HepG2 (cell line): ENCODE results near the gene LIFR. TPM values are rescaled to one million over a fixed set of nuclear protein-coding genes. Genes with fewer than 3 reads are reported as not detected.
A peak's percentile ranks its signal among the peaks of the same experiment; 100 is the strongest.

ENCODE experiments used
- ETV5 ChIP-seq: IDR thresholded peaks from 2 replicates; pipeline ENCODE4 v1.6.1; 2018; ENCODE audit warnings: missing biosample characterization, missing genetic modification reagents, inconsistent platforms, borderline replicate concordance
- GATAD1 ChIP-seq: IDR thresholded peaks from 2 replicates; pipeline ENCODE4 v1.6.1; 2016; ENCODE audit warnings: missing genetic modification reagents, missing compliant biosample characterization
- HNRNPK ChIP-seq: fragments of 200-400 bp; formaldehyde crosslinking; IDR thresholded peaks from 2 replicates; pipeline ENCODE4 v1.6.1; 2018; ENCODE audit warnings: low read length, low read depth, moderate library complexity, mild to moderate bottlenecking; ENCODE audit not compliant: poor library complexity, severe bottlenecking
- HOXA3 ChIP-seq: sonication (generic); formaldehyde crosslinking; IDR thresholded peaks from 2 replicates; pipeline ENCODE4 v1.5.0; 2020; ENCODE audit warnings: missing genetic modification reagents
- PAWR ChIP-seq: sonication (generic); formaldehyde crosslinking; IDR thresholded peaks from 2 replicates; pipeline ENCODE4 v1.4.0; 2020; ENCODE audit warnings: missing genetic modification reagents, mild to moderate bottlenecking, borderline replicate concordance
- SIX1 ChIP-seq: sonication (generic); formaldehyde crosslinking; IDR thresholded peaks from 2 replicates; pipeline ENCODE4 v1.4.0; 2020; ENCODE audit warnings: missing genetic modification reagents, borderline replicate concordance
- SOX6 ChIP-seq, 2 experiments: fragments of 450-650 bp in 1 of 2; sonication (generic) in 1 of 2; formaldehyde crosslinking in 1 of 2; IDR thresholded peaks; 2 replicates each; pipeline versions ENCODE4 v1.4.0 to v1.6.1; 2017 to 2020; ENCODE audit warnings: antibody characterized with exemption in 1 of 2, mild to moderate bottlenecking in 1 of 2, missing genetic modification reagents in 1 of 2
- ZBTB8A ChIP-seq: sonication (generic); formaldehyde crosslinking; IDR thresholded peaks from 2 replicates; pipeline ENCODE4 v1.4.0; 2020; ENCODE audit warnings: mild to moderate bottlenecking, low read depth, missing genetic modification reagents, borderline replicate concordance
- ZEB1 ChIP-seq: IDR thresholded peaks from 2 replicates; pipeline ENCODE4 v1.6.1; 2012; ENCODE audit warnings: mild to moderate bottlenecking, low read depth, inconsistent platforms; ENCODE audit not compliant: insufficient replicate concordance
- ZFP90 ChIP-seq: sonication (generic); formaldehyde crosslinking; IDR thresholded peaks from 2 replicates; pipeline ENCODE4 v1.8.0; 2022; ENCODE audit warnings: missing genetic modification reagents, mild to moderate bottlenecking, inconsistent platforms, borderline replicate concordance
- ZNF615 ChIP-seq: sonication (generic); formaldehyde crosslinking; IDR thresholded peaks from 2 replicates; pipeline ENCODE4 v1.5.0; 2020; ENCODE audit warnings: mild to moderate bottlenecking, missing genetic modification reagents, borderline replicate concordance
- ZNF670 ChIP-seq: sonication (generic); formaldehyde crosslinking; IDR thresholded peaks from 2 replicates; pipeline ENCODE4 v1.8.0; 2022; ENCODE audit warnings: mild to moderate bottlenecking, missing genetic modification reagents, borderline replicate concordance
- ZSCAN9 ChIP-seq: IDR thresholded peaks from 2 replicates; pipeline ENCODE4 v1.6.1; 2016; ENCODE audit warnings: borderline replicate concordance
- polyA plus RNA-seq, 8 experiments: library from polyadenylated mRNA; depleted of rRNA in 3 of 8; stranded (reverse) in 7 of 8; unstranded in 1 of 8; fragments of >200 nt; fragmentation: Illumina TruSeq in 4 of 8; extraction: Trizol in 4 of 8; gene quantifications; 2 replicates each; pipeline versions ENCODE4 v1.2.1 to v1.2.3, GENCODE V29; 2011 to 2016; ENCODE audit warnings: low read depth in 4 of 8, missing spikeins in 1 of 8, mixed read lengths in 1 of 8; ENCODE audit not compliant: insufficient read depth in 1 of 8
- total RNA-seq, 5 experiments: library from RNA; depleted of rRNA; stranded (reverse); fragments of >200 nt; fragmentation: Illumina TruSeq; extraction: Trizol; gene quantifications; 2 replicates each; pipeline ENCODE4 v1.2.3, GENCODE V29; 2016; ENCODE audit warnings: low read depth in 1 of 5
- TF ChIP-seq, protein P1 (sequence below): sonication (generic); formaldehyde crosslinking; IDR thresholded peaks from 2 replicates; pipeline ENCODE4 v1.9.0; 2021; ENCODE audit warnings: missing genetic modification reagents, borderline replicate concordance
- TF ChIP-seq, protein P2 (sequence below): sonication (generic); formaldehyde crosslinking; IDR thresholded peaks from 2 replicates; pipeline ENCODE4 v1.5.0; 2020; ENCODE audit warnings: mild to moderate bottlenecking, missing genetic modification reagents, borderline replicate concordance
- TF ChIP-seq, protein P3 (sequence below): IDR thresholded peaks from 2 replicates; pipeline ENCODE4 v1.6.1; 2016
- TF ChIP-seq, protein P4 (sequence below): sonication (generic); formaldehyde crosslinking; IDR thresholded peaks from 2 replicates; pipeline ENCODE4 v1.4.0; 2020; ENCODE audit warnings: low read depth, mild to moderate bottlenecking, missing genetic modification reagents
- TF ChIP-seq, protein P5 (sequence below): sonication (generic); formaldehyde crosslinking; IDR thresholded peaks from 2 replicates; pipeline ENCODE4 v1.5.0; 2020; ENCODE audit warnings: missing genetic modification reagents, mild to moderate bottlenecking, borderline replicate concordance
- TF ChIP-seq, protein P6 (sequence below): sonication (generic); formaldehyde crosslinking; IDR thresholded peaks from 2 replicates; pipeline ENCODE4 v1.4.0; 2020; ENCODE audit warnings: missing genetic modification reagents

The LIFR gene
- total and polyA plus RNA-seq, 2 of the 13 experiments (the other 11 are each of a cell fraction or from before 2014, with no cell fraction given): 6.3 to 25.2 TPM

DNA sequence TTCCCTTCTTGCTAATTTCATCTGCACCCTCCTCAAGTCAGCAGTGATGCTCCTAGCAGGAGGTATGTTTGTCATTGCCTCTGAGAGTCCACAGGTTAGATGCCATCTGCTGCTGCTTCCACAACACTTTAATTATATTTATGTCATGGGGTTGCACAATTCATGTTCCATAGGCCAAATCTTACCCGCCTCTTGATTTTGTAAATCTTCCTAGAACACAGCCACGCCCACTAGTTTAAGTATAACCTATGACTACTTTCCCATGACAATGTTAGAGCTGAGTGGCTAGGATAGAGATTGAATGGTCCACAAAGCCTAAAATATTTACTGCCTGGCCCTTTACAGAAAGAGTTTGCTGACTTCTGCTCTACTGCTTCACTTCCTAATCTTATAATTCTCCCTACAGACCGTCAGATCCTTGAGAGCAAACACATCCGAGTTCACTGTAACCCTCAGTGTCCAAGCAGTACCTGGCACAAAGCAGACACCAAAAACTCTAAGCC lies 21.1 kb downstream of the LIFR start (continued):
- no peak for TF ChIP-seq ZNF670 (CRISPR knock-in tag)
- no peak for TF ChIP-seq GATAD1
- TF ChIP-seq ZNF615 (CRISPR knock-in tag): no peak
- no peak for TF ChIP-seq ETV5 (CRISPR knock-in tag)
- no peak for TF ChIP-seq ZFP90 (CRISPR knock-in tag)
- TF ChIP-seq, protein P1, sequence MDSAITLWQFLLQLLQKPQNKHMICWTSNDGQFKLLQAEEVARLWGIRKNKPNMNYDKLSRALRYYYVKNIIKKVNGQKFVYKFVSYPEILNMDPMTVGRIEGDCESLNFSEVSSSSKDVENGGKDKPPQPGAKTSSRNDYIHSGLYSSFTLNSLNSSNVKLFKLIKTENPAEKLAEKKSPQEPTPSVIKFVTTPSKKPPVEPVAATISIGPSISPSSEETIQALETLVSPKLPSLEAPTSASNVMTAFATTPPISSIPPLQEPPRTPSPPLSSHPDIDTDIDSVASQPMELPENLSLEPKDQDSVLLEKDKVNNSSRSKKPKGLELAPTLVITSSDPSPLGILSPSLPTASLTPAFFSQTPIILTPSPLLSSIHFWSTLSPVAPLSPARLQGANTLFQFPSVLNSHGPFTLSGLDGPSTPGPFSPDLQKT (CRISPR knock-in tag): no peak
- 0 out of 2 replicates have a peak, but pooled peaks have one; percentile 9 for TF ChIP-seq ZSCAN9
- TF ChIP-seq PAWR (CRISPR knock-in tag): no peak
- no peak for TF ChIP-seq HOXA3 (CRISPR knock-in tag)
- TF ChIP-seq, protein P2, sequence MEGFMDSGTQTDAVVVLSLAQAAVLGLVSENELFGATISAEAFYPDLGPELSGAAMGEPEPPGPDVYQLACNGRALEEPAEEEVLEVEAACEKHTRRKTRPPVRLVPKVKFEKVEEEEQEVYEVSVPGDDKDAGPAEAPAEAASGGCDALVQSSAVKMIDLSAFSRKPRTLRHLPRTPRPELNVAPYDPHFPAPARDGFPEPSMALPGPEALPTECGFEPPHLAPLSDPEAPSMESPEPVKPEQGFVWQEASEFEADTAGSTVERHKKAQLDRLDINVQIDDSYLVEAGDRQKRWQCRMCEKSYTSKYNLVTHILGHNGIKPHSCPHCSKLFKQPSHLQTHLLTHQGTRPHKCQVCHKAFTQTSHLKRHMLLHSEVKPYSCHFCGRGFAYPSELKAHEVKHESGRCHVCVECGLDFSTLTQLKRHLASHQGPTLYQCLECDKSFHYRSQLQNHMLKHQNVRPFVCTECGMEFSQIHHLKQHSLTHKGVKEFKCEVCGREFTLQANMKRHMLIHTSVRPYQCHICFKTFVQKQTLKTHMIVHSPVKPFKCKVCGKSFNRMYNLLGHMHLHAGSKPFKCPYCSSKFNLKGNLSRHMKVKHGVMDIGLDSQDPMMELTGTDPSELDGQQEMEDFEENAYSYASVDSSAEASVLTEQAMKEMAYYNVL (CRISPR knock-in tag): 0 out of 2 replicates have a peak, but pooled peaks have one; percentile 9
- no peak for TF ChIP-seq HNRNPK
- no peak for TF ChIP-seq ZBTB8A (CRISPR knock-in tag)
- TF ChIP-seq SIX1 (CRISPR knock-in tag): no peak
- TF ChIP-seq, protein P3, sequence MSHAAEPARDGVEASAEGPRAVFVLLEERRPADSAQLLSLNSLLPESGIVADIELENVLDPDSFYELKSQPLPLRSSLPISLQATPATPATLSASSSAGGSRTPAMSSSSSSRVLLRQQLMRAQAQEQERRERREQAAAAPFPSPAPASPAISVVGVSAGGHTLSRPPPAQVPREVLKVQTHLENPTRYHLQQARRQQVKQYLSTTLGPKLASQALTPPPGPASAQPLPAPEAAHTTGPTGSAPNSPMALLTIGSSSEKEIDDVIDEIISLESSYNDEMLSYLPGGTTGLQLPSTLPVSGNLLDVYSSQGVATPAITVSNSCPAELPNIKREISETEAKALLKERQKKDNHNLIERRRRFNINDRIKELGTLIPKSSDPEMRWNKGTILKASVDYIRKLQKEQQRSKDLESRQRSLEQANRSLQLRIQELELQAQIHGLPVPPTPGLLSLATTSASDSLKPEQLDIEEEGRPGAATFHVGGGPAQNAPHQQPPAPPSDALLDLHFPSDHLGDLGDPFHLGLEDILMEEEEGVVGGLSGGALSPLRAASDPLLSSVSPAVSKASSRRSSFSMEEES: no peak
- TF ChIP-seq ZEB1: no peak
- TF ChIP-seq, protein P4, sequence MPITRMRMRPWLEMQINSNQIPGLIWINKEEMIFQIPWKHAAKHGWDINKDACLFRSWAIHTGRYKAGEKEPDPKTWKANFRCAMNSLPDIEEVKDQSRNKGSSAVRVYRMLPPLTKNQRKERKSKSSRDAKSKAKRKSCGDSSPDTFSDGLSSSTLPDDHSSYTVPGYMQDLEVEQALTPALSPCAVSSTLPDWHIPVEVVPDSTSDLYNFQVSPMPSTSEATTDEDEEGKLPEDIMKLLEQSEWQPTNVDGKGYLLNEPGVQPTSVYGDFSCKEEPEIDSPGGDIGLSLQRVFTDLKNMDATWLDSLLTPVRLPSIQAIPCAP (CRISPR knock-in tag): no peak
- TF ChIP-seq SOX6 (IDR thresholded peaks at IDR 0.05): no peak
- TF ChIP-seq SOX6 (CRISPR knock-in tag; IDR thresholded peaks at IDR 0.05): peak; percentile 39
- TF ChIP-seq, protein P5, sequence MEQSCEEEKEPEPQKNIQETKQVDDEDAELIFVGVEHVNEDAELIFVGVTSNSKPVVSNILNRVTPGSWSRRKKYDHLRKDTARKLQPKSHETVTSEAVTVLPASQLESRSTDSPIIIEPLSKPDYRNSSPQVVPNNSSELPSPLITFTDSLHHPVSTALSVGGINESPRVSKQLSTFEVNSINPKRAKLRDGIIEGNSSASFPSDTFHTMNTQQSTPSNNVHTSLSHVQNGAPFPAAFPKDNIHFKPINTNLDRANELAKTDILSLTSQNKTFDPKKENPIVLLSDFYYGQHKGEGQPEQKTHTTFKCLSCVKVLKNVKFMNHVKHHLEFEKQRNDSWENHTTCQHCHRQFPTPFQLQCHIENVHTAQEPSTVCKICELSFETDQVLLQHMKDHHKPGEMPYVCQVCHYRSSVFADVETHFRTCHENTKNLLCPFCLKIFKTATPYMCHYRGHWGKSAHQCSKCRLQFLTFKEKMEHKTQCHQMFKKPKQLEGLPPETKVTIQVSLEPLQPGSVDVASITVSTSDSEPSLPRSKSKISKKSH (CRISPR knock-in tag): no peak
- TF ChIP-seq, protein P6, sequence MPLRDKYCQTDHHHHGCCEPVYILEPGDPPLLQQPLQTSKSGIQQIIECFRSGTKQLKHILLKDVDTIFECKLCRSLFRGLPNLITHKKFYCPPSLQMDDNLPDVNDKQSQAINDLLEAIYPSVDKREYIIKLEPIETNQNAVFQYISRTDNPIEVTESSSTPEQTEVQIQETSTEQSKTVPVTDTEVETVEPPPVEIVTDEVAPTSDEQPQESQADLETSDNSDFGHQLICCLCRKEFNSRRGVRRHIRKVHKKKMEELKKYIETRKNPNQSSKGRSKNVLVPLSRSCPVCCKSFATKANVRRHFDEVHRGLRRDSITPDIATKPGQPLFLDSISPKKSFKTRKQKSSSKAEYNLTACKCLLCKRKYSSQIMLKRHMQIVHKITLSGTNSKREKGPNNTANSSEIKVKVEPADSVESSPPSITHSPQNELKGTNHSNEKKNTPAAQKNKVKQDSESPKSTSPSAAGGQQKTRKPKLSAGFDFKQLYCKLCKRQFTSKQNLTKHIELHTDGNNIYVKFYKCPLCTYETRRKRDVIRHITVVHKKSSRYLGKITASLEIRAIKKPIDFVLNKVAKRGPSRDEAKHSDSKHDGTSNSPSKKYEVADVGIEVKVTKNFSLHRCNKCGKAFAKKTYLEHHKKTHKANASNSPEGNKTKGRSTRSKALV (CRISPR knock-in tag): no peak
